Raji (cell line): ENCODE measurements around the gene TFAM.

Experiments
- POLR2A ChIP-seq: IDR thresholded peaks from 2 replicates; pipeline ENCODE4 v1.6.1; 2011; ENCODE audit warnings: low read depth, low read length, control low read depth; ENCODE audit not compliant: insufficient read depth

TFAM gene

DNA sequence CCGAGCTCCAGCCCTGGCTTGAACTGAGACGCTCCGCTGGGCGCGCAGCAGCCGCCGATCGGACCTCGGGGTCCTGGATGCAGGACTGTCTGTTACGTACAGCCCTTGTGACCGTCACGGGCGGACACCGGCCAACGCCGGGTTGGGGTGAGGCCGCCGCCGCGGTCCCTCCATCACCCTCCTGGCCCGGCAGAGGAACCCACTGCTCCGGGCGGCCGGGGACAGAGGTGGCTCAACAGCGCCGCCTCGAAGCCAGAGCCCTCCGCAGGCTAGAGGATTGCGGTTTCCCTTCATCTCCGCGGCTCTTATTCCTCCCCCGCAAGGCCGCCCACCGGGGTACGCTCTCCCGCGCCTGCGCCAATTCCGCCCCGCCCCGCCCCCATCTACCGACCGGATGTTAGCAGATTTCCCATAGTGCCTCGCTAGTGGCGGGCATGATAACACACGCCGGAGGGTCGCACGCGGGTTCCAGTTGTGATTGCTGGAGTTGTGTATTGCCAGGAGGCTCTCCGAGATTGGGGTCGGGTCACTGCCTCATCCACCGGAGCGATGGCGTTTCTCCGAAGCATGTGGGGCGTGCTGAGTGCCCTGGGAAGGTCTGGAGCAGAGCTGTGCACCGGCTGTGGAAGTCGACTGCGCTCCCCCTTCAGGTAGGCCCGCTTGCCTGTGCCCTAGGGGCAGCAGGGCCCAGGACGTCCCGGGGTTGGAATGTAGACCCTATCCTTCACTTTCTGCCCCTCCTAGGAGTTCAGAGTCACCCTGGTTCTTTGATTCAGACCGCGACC, at the start of gene TFAM:
TFAM (plus strand) TSS at position 412 of the 785 bp plus-strand sequence; CDS start at position 550, 138 bp downstream.
- peak; percentile 98 for TF ChIP-seq POLR2A

DNA sequence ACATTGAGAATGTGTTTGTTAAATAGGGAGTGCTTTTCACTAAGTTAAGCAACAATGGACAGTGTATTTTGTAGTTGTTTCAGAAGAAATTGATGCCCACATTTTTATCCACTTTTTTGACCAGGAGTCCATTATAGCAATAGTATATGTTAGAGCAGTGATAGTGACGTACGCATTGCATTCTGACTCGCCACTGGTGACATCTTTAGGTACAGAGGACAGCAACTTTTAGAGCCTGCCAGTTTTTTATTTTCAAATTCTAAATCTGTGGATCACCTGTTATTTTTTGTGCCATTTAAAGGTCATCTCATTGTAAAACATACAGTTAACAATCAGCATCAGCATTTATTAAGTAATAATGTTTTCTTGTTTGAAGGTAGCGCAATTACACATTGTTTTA, 49.0 kb upstream of the TFAM start:
- TF ChIP-seq POLR2A = no peak

DNA sequence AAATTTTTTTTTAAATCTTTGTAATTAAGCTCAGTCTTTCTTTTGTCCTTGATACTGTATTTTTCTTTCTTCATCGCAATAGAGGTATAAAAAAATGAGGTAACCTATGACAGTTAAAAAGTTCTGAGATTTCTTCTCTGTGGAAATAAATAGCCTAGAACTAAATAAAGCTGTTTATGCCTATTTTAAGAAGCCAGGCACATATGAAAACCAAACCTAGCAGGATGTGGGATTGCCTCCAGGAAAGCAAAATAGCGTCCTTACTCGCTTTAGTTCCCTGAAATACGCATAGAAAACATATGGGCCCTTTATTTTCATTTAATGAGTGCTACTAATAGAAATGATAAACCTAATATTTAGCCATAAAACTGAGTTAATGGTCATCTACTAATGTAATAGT, 43.8 kb upstream of the TFAM start:
- TF ChIP-seq POLR2A = no peak

DNA sequence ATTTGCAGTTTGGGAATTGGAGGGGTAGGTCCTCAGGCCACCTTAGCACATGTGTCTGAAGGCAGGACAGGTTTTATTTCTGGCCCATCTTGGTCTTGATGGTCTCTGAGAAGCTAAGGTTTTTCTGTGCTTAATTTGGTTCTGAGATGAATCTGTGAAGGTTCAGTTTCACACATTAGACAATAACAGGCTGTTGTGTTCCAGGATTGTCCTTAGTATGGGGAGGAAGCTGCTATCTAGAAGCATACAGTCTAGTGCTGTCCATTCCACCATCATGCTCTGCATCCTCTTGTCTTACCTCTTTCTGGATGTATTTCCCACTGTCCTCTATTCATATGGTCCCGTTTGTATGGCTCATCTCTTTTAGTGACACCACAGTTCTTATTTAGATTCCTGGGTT, 43.3 kb upstream of the TFAM start:
- no peak for TF ChIP-seq POLR2A

DNA sequence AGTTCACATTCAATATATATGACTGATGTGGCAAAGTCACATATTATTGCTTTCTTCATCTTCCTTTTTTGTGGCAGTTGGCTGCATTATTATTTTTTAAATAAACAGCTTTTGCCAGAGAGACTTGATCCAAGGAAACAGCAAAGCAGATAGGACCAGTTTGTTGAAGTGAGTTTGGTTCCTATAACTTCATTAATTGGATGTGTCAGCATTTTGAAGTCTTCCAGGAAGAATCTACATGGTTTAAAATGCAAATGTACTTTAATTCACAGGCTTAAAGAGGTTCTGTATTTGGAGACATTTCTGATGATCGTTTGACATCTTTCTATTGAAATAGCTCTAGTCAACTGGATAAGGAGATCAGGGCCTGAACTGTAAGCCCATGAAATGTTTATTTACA, 37.2 kb upstream of the TFAM start:
- no peak for TF ChIP-seq POLR2A

DNA sequence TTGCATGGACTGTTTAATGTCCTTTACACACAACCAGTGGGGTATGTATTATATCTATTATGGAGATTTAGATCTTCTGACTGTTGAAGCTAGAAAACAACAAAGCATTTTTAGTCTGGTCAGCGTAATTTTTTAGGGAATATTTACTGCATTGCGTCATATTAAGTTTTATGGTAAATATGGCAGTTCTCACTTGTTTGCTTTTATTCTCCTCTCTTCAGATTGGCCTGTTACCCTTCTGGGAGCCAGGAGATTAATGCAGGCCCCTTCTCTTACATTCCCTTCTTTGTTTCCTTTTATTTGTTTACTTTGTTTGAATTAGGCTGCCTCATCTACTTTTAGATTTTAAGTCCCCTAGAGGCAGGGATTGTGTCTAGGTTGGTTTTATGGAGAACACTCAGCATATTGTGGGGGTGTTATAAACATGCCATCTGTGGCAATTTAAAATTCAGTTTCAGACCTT, 36.6 kb upstream of the TFAM start:
- no peak for TF ChIP-seq POLR2A

DNA sequence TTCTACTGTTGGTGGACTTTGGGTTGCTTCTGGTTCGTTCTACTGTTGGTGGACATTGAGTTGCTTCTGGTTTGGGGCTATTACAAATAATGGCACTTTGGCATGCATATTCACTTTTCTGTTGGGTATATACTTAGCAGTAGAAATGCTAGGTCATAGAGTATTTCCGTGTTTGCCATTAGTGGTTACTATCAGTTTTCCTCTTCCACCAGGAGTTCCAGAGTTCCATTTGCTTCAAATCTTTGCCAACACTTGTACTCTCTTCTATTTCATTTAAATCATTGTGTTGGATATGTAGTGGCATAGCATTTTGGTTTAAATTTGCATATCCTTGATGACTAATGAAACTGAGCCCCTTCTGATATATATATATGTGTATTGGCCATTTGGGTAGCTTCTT, 35.2 kb upstream of the TFAM start:
- no peak for TF ChIP-seq POLR2A

DNA sequence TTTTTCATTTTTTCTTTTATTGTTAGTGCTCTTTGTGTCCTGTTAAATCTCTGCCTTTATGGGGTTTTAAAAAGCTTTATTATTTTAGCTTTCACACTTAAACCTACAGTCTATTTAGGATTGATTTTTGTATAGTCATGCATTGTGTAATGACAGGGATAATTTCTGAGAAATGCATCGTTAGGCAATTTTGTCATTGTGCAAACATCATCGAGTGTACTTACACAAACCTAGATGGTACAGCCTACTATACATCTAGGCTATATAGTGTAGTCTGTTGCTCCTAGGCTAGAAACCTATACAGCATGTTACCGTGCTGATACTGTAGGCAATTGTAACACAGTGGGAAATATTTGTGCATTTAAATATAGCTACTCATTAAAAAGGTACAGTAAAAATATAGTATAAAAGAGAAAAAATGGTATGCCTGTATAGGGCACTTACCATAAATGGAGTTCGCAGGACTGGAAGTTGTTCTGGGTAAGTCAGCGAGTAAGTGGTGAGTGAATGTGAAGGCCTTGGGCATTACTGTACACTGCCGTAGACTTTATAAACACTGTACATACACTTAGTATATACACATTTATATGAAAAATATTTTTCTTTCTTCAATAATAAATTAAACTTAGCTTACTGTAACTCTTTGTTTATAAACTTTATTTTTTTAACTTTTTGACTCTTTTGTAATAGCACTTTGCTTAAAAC, 34.4 kb upstream of the TFAM start:
- TF ChIP-seq POLR2A = no peak

DNA sequence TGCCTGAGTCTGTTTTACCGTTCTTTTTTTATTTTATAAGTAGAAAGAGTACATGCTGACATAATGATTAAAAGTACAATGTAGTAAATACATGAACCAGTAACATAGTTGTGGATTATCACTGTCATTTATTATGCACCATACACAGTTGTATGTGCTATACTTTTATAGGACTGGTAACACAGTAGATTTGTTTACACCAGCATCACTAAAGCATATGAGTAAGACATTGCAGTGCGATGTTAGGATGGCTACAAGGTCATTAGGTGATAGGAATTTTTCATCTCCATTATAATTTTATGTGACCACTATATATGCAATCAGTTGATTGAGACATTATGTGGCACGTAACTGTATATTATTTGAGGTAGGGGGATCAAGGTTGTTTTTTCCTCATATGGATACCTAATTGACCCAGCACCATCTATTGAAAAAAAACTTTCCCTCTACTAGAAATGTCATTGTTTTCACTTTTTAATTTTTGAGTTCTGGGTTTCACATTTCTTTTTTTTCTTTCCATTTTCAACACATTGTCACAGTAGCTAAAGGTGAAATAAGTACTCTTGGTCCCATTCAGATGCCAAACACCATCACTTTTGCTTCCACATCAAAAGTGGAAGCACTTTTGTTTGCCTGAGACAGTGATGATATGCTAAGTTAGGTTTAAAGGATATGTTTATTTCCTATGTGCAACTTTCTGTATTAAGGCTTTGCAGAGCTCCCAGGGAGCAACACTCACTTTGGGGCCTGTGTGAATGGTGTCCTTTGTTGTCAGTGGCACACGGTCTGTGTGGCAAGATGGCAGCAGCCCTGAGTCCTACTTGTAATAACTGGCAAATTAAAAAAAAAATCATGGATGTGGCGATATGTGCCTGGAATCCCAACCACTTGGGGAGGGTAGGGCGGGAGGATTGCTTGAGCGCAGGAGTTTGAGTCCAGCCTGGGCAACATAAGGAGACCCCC, 33.3 kb upstream of the TFAM start:
- no peak for TF ChIP-seq POLR2A

DNA sequence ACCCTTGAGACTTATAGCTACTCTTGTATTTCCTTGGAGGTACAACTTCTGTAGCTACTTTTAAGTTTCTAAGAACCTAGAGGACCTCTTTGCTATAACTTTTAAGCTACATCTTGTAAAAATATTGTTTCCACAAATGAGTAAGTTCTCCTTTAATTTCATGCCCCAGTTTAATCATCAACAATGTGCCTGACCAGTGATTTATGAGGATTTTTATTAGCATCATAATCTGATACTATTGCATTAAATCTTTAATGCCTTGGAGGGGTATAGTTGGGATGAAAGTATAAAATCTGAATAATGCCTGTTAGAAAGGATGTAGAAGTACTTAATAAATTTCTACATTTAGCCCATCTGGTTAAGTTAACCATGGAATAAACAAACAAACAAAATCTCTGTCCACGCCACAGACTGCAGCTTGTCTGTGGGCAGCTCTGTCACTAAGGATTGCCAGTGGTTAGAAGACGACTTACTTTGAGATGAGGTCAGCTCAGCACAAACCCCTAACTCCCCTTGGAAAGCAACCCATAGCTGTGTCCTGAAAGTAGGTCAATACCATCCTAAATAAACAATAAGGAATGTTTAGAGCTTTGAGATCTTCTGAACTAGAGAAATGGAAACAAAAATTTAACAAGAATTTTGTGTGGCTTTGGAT, 32.1 kb upstream of the TFAM start:
- no peak for TF ChIP-seq POLR2A

DNA sequence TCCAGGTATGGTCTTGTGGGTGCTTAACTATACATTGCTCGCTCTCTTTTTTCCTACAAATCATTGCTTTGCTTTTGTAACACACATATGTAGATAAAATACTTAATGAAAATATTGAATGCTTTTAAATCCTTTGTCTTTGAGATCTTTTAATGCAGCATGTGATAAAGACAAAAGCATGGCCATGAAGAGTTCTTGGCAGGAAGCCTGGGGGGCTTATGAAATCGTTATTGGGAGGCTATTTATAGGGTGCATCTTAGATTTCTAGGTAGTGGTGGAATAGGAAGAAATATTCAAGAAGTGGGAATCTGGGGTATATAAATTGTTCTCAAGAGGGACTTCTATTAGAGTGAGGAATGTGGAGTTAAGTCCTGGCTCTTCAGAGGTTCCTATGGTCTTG, 28.5 kb upstream of the TFAM start:
- TF ChIP-seq POLR2A = no peak

DNA sequence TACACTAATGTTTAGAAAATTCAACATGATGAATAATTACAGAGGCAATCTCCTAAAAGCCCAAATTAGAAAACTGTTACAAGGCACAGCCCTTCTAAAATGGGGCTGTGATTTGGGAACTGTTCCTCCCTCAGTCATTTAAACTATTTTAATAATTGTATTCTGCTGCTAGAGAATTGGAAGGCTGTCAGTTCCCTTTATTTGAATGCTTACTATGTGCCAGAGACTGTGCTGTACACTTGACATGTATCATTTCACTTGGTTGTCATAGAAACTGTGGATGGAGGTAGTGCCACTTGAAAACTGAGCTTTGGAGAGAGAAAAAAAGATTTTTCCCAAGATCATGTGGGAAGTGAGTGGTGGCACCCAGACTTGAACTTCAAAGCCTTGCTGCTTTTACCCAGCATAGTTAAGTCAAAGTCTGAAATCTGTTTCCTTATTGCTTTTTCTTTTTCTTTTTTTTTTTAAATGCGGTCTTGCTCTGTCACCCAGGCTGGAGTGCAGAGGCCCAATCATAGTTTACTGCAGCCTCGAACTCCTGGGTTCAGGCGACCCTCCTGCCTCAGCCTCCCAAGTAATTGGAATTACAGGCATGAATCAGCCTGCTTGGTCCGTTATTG, 26.8 kb upstream of the TFAM start:
- TF ChIP-seq POLR2A = no peak

DNA sequence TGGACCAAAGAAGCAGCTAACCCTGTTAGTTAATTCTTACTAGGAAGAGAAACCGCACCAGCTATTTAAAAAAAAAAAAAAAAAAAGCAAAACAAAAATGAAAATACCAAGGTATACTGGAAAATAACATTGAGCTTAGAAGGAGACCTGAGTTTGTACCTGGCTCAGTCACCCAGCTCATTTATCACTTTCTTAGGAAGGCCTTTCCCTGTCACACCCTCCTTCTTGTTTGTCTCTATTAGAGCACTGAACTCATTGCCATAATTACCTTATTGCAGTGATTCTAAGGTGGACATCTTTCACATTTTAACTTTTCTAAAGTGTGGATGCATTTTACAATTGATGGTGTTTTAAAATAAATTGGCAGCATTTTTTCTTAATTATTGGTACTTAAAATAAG, 26.3 kb upstream of the TFAM start:
- no peak for TF ChIP-seq POLR2A

DNA sequence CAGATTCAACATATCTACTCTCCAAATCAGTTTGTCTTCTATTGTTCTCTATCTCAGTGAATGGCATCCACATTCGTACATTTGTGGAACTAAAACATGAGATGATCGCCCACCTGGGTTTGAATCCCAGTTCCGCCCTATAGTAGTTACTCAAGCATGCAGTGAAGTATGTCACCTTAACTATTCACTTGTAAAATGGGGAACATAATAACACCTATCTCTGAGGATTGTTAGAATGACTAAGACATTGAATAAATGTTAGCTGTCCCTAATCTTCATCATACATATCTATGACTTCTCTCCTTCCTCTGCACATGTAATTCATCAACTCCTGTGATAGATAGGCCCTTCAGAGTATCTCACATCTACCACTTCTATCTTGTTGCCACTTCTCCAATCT, 25.7 kb upstream of the TFAM start:
- no peak for TF ChIP-seq POLR2A
